Neural cell (in vitro differentiated cells): Measurements from ENCODE around the gene PACRGL.

Experiments used
- CTCF ChIP-seq: fragments of 450-650 bp; IDR thresholded peaks from 2 replicates; pipeline ENCODE4 v1.5.1; 2014; ENCODE audit warnings: antibody characterized with exemption, mild to moderate bottlenecking, moderate library complexity; ENCODE audit not compliant: poor library complexity, severe bottlenecking
- MXI1 ChIP-seq: fragments of 450-650 bp; conservative IDR thresholded peaks from 2 replicates; pipeline ENCODE4 v1.6.1; 2014; ENCODE audit warnings: antibody characterized with exemption, mild to moderate bottlenecking; ENCODE audit not compliant: poor library complexity, severe bottlenecking
- SMC3 ChIP-seq: fragments of 450-650 bp; conservative IDR thresholded peaks from 2 replicates; pipeline ENCODE4 v1.6.1; 2014; ENCODE audit warnings: antibody characterized with exemption, mild to moderate bottlenecking, moderate library complexity; ENCODE audit not compliant: poor library complexity
- TAF1 ChIP-seq: IDR thresholded peaks from 2 replicates; pipeline ENCODE4 v1.6.1; 2012; ENCODE audit warnings: low read depth

- TF ChIP-seq CTCF (no peak), SMC3 (no peak), MXI1 (no peak), TAF1 (no peak)
Measured at GRCh38 chr4:20687864-20688263, 12.4 kb upstream of the PACRGL start.
